Dendritic cell treated with granulocyte-macrophage colony-stimulating factor and Interleukin-4, amounts not matched to agents 40 ng/mL and 50 ng/mL, for 4 days (primary cell): ENCODE measurements around the gene ATP6V0A1.
A peak's percentile ranks its signal among the peaks of the same experiment; 100 is the strongest.
"Not testable (repeated sequence)": the region's sequence is repeated elsewhere in the genome, so short reads cannot be mapped to it uniquely, and the experiment has no call there.

ENCODE experiments used
- H3K27ac Mint-ChIP-seq: one replicate; pipeline ENCODE4 v1.8.0; 2022; ENCODE audit warnings: mild to moderate bottlenecking, mixed read lengths
- H3K27me3 Mint-ChIP-seq: one replicate; pipeline ENCODE4 v1.8.0; 2022; ENCODE audit warnings: mild to moderate bottlenecking, mixed read lengths
- H3K36me3 Mint-ChIP-seq: one replicate; pipeline ENCODE4 v1.8.0; 2022; ENCODE audit warnings: low read depth, mixed read lengths
- H3K4me1 Mint-ChIP-seq: one replicate; pipeline ENCODE4 v1.8.0; 2022; ENCODE audit warnings: low read depth, mixed read lengths
- H3K4me3 Mint-ChIP-seq: one replicate; pipeline ENCODE4 v1.8.0; 2022; ENCODE audit warnings: mild to moderate bottlenecking, moderate library complexity, mixed read lengths
- H3K9me3 Mint-ChIP-seq: one replicate; pipeline ENCODE4 v1.8.0; 2022; ENCODE audit warnings: mixed read lengths
- intact Hi-C: fragments of 100-400 bp; cut with micrococcal nuclease; formaldehyde crosslinking; loops from one replicate; pipeline ENCODE4 v1.15.0; 2022

ATP6V0A1 gene

DNA sequence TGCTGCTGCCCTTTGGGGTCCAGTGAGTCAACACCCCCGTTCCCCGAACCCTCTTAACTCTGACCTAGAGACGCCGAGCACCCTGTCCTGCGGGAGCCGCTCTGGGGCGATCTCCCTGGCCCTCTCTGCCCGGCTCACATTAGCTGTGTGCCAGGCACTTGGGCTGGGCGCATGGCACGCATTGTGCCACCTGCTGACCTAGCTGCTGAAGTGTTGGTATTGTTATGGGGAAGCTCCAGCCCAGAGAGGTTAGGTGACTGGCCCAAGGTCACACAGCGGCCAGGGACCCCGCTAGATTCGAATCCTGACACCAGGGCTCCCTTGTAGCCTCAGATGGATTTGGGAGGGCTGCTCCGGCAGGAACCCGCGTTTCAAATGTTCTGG lies 95.2 kb downstream of the ATP6V0A1 start:
- peaks cover 35% of the 10 kb centered on the region for H3K36me3 Mint-ChIP-seq
- intact Hi-C loops = no loop called here
- no peaks in the 10 kb centered on the region for H3K9me3 Mint-ChIP-seq
- peak overlapping the region; percentile 89 for H3K27ac Mint-ChIP-seq
- peak overlapping the region; percentile 99 for H3K4me3 Mint-ChIP-seq
- peaks cover 13% of the 10 kb centered on the region for H3K27me3 Mint-ChIP-seq
- peaks cover 44% of the 10 kb centered on the region for H3K4me1 Mint-ChIP-seq

DNA sequence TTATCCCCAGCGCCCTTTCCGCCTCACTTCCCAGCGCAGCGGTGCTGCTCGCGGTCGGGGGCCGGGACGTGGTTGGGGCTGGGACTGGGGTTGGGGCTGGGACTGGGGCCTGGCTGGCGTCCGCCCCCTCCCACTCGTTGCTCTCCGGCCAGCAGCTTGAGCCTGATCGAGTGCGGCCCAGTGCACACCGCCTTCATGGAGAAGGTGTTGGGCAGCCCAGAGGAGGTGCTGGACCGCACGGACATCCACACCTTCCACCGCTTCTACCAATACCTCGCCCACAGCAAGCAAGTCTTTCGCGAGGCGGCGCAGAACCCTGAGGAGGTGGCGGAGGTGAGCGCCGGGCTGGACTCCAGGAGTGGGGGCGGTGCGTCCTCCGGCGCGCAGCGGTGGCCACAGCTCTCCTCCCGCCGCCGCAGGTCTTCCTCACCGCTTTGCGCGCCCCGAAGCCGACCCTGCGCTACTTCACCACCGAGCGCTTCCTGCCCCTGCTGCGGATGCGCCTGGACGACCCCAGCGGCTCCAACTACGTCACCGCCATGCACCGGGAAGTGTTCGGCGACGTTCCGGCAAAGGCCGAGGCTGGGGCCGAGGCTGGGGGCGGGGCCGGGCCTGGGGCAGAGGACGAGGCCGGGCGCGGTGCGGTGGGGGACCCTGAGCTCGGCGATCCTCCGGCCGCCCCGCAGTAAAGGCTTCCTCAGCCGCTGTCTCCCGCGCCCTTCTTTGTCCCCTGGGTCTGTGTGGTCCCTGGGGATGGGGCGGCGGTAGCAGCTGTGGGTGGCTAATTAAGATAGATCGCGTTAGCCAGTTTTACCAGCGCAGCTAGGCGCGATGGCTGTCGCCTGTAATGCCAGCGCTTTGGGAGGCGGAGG lies 95.8 kb downstream of the ATP6V0A1 start:
- peaks cover 35% of the 10 kb centered on the region for H3K36me3 Mint-ChIP-seq
- H3K27me3 Mint-ChIP-seq = peaks cover 7% of the 10 kb centered on the region
- H3K27ac Mint-ChIP-seq = peak overlapping the region; percentile 89
- intact Hi-C loops = no loop called here
- peaks cover 40% of the 10 kb centered on the region for H3K4me1 Mint-ChIP-seq
- H3K4me3 Mint-ChIP-seq = peak overlapping the region; percentile 99
- H3K9me3 Mint-ChIP-seq = no peaks in the 10 kb centered on the region

DNA sequence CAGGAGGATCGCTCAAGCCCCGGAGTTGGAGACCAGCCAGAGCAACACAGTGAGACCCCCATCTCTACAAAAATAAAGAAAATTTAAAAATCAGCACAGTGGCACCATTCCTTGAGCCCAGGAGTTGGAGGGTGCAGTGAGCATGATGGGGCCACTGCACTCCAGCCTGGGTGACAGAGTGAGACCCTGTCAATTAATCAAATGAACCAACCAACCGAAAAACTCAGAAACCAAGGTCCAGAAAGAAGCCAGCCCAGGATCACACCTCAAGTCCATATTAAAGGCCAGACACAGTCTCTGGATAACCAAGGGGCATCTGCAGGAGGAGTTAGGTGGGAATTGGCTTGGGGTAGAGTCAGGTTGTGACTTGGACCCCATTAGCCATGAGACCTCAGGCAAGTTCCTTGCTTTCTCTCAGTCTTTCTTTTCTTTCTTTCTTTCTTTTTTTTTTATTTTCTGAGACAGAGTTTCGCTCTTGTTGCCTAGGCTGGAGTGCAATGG lies 96.5 kb downstream of the ATP6V0A1 start:
- Mint-ChIP-seq H3K9me3 (no peaks in the 10 kb centered on the region), H3K4me3 (peak overlapping the region; percentile 99), H3K36me3 (peaks cover 35% of the 10 kb centered on the region), H3K27me3 (peaks cover 6% of the 10 kb centered on the region), H3K4me1 (peaks cover 44% of the 10 kb centered on the region), H3K27ac (peak overlapping the region; percentile 89)
- intact Hi-C loops = no loop called here

DNA sequence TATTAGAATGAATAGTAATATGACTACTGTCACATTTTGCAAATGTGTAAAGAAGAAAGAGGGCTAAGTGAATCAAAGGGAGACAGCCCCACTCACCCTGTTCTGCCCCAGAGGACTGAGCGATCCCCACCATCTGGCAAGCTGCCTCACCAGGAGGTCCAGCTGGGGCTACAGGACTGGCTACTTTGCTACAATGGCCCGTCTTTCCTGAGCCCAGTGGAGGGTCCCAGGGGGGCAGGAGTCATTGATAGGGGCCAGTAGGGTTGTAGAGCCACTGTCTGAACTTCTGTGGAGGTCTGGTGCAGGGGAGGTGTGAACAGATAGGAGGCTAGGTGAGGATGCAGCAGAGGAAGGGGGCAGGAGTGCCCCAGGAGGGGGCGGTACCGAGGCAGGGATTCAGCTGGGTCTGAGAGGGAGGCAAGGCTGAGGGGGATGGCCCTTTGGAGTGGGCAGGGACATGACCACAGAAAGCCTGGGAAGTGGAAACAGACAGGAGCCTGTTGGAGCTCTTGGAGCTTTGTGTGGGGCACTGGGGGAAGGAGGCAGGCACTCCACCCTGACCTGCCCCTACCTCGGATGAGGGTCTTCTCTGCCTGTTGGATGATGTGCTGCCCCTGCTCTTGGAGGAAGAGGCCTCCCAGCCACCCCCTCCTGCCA lies 97.4 kb downstream of the ATP6V0A1 start:
- H3K27ac Mint-ChIP-seq, H3K27me3 Mint-ChIP-seq, H3K9me3 Mint-ChIP-seq, H3K4me3 Mint-ChIP-seq, intact Hi-C loops: not testable (repeated sequence)
- H3K4me1 Mint-ChIP-seq = peaks cover 44% of the 10 kb centered on the region
- H3K36me3 Mint-ChIP-seq = peaks cover 29% of the 10 kb centered on the region

DNA sequence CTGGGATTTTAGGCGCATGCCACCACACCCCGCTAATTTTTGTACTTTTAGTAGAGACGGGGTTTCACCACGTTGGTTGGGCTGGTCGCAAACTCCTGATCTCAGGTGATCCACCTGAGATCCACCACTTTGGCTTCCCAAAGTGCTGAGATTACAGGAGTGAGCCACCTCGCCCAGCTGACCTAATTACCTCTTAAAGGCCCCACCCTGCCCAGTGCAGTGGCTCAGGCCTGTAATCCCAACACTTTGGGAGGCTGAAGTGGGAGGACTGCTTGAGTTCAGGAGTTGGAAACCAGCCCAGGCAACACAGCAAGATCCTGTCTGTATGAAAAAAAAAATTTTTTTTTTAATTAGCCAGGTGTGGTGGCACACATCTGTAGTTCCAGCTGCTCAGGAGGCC lies 100.4 kb downstream of the ATP6V0A1 start:
- Mint-ChIP-seq H3K27ac (peak overlapping the region; percentile 23), H3K4me3 (no peak overlapping the region), H3K9me3 (no peaks in the 10 kb centered on the region), H3K4me1 (peaks cover 45% of the 10 kb centered on the region), H3K36me3 (peaks cover 32% of the 10 kb centered on the region), H3K27me3 (peaks cover 1% of the 10 kb centered on the region)
- intact Hi-C loops = no loop called here

DNA sequence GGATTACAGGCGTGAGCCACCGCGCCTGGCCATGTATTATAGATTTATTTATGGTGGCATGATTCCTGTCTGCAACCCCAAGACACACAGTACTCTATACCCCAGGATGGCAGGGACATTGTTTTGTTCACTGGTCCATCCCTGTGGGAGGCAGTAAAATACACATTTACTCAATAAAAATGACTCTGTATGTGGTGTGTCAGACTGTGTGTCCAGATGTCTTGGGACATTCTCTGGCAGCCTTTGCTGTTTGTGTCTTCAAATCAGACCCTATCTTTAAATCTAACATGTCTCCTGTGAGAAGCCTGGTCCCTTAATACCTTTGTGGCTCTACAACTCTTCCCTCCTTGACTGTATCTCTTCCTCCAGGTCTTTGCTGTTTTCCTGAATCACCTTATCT lies 101.6 kb downstream of the ATP6V0A1 start:
- H3K27ac Mint-ChIP-seq = no peak overlapping the region
- intact Hi-C loops = no loop called here
- no peak overlapping the region for H3K4me3 Mint-ChIP-seq
- H3K36me3 Mint-ChIP-seq = peaks cover 38% of the 10 kb centered on the region
- H3K27me3 Mint-ChIP-seq = peaks cover 1% of the 10 kb centered on the region
- no peaks in the 10 kb centered on the region for H3K9me3 Mint-ChIP-seq
- H3K4me1 Mint-ChIP-seq = peaks cover 47% of the 10 kb centered on the region

DNA sequence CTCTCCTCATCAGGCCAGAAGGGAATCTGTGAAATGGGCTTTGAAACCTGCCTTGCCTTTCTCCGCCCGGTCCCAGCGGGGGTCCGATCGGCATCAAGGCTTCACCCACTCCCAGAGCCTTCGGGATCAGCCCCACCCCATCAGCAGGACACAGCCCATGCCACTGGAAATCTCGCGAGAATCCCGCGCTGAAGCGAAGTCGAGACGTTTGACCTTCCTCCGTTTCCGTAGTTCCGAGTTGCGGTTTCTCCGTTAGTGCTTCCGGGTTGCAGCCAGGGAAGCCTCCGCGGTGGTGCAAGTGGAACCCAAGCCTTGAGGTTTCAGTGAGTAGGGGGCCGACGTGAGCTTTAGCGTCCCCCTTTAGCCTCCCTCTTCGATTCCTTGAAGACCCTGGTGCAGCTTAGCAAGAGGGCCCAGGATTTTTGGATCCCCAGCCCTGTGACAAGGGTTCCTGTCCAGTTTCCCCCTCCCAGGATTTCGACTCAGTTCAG lies 103.3 kb downstream of the ATP6V0A1 start, which contains the start of gene COASY:
TSS of gene COASY (plus strand) at position 252 of the 491 bp plus-strand sequence. CDS start 475 bp downstream, outside the sequence.
- H3K4me1 Mint-ChIP-seq = peaks cover 54% of the 10 kb centered on the region
- H3K36me3 Mint-ChIP-seq = peaks cover 55% of the 10 kb centered on the region
- no peaks in the 10 kb centered on the region for H3K27me3 Mint-ChIP-seq
- H3K4me3 Mint-ChIP-seq = peak within 1 kb of the TSS; percentile 98
- peak within 1 kb of the TSS; percentile 97 for H3K27ac Mint-ChIP-seq
- no peaks in the 10 kb centered on the region for H3K9me3 Mint-ChIP-seq
- intact Hi-C loops = no loop called here

DNA sequence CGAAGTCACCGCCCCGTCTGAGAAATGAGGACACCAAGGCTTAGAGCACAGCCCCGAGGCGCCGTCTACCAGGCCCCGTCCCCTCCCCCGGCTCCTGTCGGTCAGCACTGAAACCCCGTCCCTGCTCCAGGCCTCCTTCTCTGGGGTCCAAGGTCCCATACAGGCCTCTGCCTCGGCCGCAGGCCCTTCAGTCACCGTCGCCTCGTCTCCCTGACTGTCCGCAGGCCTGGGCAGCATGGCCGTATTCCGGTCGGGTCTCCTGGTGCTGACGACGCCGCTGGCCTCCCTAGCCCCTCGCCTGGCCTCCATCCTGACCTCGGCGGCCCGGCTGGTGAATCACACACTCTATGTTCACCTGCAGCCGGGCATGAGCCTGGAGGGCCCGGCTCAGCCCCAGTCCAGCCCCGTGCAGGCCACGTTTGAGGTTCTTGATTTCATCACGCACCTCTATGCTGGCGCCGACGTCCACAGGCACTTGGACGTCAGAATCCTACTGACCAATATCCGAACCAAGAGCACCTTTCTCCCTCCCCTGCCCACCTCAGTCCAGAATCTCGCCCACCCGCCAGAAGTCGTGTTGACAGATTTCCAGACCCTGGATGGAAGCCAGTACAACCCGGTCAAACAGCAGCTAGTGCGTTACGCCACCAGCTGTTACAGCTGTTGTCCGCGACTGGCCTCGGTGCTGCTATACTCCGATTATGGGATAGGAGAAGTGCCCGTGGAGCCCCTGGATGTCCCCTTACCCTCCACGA lies 103.9 kb downstream of the ATP6V0A1 start:
- peaks cover 61% of the 10 kb centered on the region for H3K36me3 Mint-ChIP-seq
- no peaks in the 10 kb centered on the region for H3K9me3 Mint-ChIP-seq
- intact Hi-C loops = no loop called here
- H3K27ac Mint-ChIP-seq = peak overlapping the region; percentile 97
- peaks cover 55% of the 10 kb centered on the region for H3K4me1 Mint-ChIP-seq
- H3K27me3 Mint-ChIP-seq = no peaks in the 10 kb centered on the region
- peak overlapping the region; percentile 98 for H3K4me3 Mint-ChIP-seq

DNA sequence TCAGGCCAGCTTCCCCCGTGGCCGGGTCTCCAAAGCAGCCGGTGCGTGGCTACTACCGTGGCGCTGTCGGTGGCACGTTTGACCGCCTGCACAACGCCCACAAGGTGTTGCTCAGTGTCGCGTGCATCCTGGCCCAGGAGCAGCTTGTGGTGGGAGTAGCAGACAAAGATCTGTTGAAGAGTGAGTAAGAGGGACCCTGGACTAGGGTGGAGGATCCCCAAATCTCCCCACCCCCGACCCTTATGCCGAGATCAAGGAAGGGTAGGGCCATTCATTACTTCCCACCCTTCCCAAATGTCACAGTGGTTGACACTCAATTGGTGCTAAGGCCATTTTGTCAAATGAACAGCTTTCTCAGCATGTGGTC lies 104.4 kb downstream of the ATP6V0A1 start:
- H3K36me3 Mint-ChIP-seq = peaks cover 66% of the 10 kb centered on the region
- intact Hi-C loops = no loop called here

DNA sequence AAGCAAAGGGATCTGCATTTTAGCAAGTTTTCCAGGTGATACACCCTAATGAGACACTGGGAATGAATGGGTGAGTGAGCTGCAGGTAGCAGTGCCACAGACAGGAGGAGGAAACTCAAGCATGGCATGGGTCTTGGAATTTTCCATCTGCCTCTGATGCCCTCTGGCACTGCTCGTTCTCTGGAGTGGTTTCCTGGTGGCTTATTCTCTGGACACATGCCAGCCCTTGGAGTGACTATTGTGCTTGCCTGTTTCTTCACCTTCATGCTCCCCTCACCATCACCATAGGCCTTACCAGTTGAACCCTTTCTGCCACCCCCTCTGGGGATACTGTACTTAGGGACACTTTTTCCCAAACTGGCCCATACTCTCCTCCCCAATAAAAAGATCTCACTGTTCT lies 104.9 kb downstream of the ATP6V0A1 start:
- peak overlapping the region; percentile 97 for H3K27ac Mint-ChIP-seq
- H3K9me3 Mint-ChIP-seq = no peaks in the 10 kb centered on the region
- H3K27me3 Mint-ChIP-seq = no peaks in the 10 kb centered on the region
- peaks cover 69% of the 10 kb centered on the region for H3K36me3 Mint-ChIP-seq
- H3K4me1 Mint-ChIP-seq = peaks cover 62% of the 10 kb centered on the region
- H3K4me3 Mint-ChIP-seq = peak overlapping the region; percentile 98
- intact Hi-C loops = no loop called here

More for the DNA sequence above, 104.4 kb downstream of the ATP6V0A1 start:
- H3K27ac Mint-ChIP-seq = peak overlapping the region; percentile 97
- H3K4me3 Mint-ChIP-seq = peak overlapping the region; percentile 98
- H3K27me3 Mint-ChIP-seq = no peaks in the 10 kb centered on the region
- peaks cover 60% of the 10 kb centered on the region for H3K4me1 Mint-ChIP-seq
- no peaks in the 10 kb centered on the region for H3K9me3 Mint-ChIP-seq

DNA sequence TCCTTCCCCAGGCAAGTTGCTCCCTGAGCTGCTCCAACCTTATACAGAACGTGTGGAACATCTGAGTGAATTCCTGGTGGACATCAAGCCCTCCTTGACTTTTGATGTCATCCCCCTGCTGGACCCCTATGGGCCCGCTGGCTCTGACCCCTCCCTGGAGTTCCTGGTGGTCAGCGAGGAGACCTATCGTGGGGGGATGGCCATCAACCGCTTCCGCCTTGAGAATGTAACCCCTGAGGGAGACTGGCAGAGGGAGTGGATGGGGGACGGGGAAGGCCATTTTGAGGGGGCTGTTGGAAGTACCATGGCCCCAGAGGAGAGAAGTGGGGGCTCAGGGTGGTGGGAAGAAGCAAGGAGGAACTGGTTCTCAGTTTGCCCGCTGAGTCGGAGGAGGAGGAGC lies 105.3 kb downstream of the ATP6V0A1 start:
- intact Hi-C loops = no loop called here
- Mint-ChIP-seq H3K4me1 (peaks cover 66% of the 10 kb centered on the region), H3K27ac (peak overlapping the region; percentile 97), H3K4me3 (peak overlapping the region; percentile 98), H3K27me3 (no peaks in the 10 kb centered on the region), H3K9me3 (no peaks in the 10 kb centered on the region), H3K36me3 (peaks cover 73% of the 10 kb centered on the region)

DNA sequence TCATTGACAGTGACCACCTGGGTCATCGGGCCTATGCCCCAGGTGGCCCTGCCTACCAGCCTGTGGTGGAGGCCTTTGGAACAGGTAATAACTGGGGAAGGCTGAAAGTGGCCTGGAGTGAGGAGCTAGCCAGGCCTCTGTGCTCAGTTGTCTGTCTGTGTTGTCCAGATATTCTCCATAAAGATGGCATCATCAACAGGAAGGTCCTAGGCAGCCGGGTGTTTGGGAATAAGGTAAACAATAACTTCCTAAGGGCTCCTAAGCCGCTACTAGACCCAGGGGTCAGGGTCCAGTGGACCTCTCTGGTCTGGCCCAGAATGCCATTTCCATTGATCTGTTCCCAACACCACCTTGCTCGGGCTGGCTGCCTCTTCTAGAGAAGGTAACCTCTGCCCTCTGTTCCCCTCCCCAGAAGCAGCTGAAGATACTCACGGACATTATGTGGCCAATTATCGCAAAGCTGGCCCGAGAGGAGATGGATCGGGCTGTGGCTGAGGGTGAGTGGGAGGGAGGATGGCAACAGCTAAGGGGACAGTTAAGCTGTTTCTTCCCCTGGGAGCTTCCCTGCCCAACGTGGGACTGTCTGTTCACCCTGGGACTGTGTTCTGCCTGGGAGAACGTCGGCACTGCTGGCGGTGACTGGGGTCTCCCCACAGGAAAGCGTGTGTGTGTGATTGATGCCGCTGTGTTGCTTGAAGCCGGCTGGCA lies 106.3 kb downstream of the ATP6V0A1 start:
- Mint-ChIP-seq H3K4me1 (peaks cover 71% of the 10 kb centered on the region), H3K4me3 (no peak overlapping the region), H3K36me3 (peaks cover 83% of the 10 kb centered on the region), H3K27ac (no peak overlapping the region), H3K27me3 (no peaks in the 10 kb centered on the region), H3K9me3 (no peaks in the 10 kb centered on the region)
- intact Hi-C loops = no loop called here

DNA sequence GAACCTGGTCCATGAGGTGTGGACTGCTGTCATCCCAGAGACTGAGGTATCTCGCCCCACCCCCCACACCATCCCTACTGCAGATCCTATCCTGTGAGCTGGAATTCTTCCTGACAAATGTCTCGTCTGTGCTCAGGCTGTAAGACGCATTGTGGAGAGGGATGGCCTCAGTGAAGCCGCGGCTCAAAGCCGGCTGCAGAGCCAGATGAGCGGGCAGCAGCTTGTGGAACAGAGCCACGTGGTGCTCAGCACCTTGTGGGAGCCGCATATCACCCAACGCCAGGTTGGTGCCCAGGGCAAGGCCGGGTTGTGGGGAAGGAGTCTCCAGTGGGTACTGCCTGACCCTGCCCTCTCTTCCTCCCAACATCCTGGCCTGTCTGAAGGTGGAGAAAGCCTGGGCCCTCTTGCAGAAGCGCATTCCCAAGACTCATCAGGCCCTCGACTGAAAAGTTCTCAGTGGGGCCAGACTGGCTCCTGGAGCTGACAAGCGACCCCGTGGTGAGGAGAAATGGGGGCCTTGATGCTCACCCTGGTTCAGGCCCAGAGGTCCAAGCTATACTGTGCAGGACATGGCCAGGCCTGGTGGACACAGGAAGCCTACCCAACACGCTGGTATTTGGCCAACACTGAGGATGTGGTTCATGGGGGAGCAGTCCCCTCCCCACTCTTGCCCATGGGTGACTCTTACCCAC lies 107.0 kb downstream of the ATP6V0A1 start:
- Mint-ChIP-seq H3K4me3 (no peak overlapping the region), H3K9me3 (no peaks in the 10 kb centered on the region), H3K36me3 (peaks cover 90% of the 10 kb centered on the region), H3K27me3 (no peaks in the 10 kb centered on the region), H3K4me1 (peaks cover 68% of the 10 kb centered on the region), H3K27ac (peak overlapping the region; percentile 86)
- intact Hi-C loops = no loop called here
